ENCODE results near the gene DOC2B.
"Not testable (repeated sequence)": the region's sequence is repeated elsewhere in the genome, so short reads cannot be mapped to it uniquely, and the experiment has no call there.

The DOC2B gene

GRCh38 chr17:142876-143784, 38.3 kb downstream of the DOC2B start:
- no peak for DNase-seq

DNA sequence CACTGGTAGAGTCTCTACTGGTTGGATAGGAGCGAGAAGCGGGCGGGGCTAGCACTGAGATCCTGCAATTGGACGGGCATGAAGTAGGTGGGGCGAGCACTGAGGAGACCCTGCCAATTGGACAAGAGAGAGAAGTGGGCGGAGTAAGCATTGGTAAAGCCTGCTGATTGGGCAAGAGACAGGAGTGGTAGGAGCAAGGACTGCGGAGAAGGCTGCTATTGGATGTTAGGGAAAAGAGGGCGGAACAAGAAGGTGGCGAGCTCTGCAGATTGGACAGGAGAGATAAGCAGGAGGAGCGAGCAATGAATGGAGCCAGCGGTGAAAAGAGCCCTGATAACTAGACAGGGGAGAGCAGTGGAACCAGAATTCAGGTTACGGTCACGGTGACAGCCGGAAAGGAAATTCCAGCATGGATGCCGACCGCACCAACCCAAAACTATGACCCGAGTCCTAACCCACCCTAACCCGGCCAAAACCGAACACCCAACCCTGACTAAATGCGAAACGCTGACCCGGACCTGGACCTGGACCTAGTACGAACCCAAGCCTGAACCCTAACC, 39.3 kb downstream of the DOC2B start:
- DNase-seq, result no peak

- not testable (repeated sequence) for DNase-seq
These were observed 41.8 kb downstream of the DOC2B start for GRCh38 chr17:139401-140205.

GRCh38 chr17:137166-137807, 44.2 kb downstream of the DOC2B start, which contains the start of gene SCGB1C2:
Gene SCGB1C2 (plus strand): TSS chr17:137569. CDS start chr17:137591, 22 bp downstream.
- DNase-seq, result not testable (repeated sequence)

- not testable (repeated sequence) for DNase-seq
These were observed 44.9 kb downstream of the DOC2B start for GRCh38 chr17:136531-136930.

GRCh38 chr17:135895-136294, 45.6 kb downstream of the DOC2B start:
- not testable (repeated sequence) for DNase-seq

GRCh38 chr17:135022-135421, 46.4 kb downstream of the DOC2B start:
- not testable (repeated sequence) for DNase-seq

DNA sequence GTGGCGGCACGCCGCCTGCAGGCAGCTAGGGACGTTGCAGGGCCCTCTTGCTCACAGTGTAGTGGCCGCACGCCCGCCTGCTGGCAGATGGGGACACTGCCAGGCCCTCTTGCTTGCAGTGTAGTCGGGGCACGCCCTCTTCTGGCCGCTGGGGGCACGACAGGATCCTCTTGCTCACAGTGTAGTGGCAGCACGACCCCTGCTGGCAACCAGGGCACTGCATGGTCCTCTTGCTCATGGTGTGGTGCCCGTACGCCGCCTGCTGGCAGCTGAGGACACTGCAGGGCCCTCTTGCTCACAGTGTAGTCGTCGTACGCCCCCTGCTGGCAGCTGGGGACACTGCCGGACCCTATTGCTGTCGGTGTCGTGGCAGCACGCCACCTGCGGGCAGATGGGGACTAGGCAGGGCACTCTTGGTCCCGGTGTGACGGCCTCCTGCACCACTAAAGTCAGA, 47.1 kb downstream of the DOC2B start:
- not testable (repeated sequence) for DNase-seq

- not testable (repeated sequence) for DNase-seq
These were observed 47.5 kb downstream of the DOC2B start for GRCh38 chr17:133932-134331.

DNA sequence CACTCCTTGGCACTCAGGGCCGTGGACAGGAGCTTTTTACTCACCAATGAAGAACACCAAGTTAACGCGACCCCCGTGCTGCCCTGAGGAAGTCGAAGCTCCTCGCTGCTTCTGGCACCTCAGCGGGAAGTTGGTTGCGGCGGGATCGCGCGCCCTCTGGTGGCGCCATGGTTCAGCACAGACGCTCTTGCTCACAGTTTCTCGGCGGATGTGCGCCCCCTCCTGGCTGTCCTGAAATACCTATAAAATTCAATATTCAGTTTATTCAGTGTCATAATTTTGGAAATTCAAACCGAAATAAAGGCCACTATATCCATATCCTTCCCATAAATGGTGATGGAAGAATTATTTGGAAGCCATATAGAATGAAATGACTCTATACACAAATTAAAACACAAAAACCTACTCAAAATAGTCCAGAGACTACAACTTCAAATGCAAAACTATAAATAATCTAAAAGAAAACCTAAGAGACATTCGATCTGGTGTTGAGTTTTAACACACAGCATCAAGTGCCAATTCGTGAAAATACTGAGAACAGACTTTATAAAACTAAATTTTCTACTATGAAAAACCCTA, 63.0 kb downstream of the DOC2B start:
- not testable (repeated sequence) for DNase-seq

DNA sequence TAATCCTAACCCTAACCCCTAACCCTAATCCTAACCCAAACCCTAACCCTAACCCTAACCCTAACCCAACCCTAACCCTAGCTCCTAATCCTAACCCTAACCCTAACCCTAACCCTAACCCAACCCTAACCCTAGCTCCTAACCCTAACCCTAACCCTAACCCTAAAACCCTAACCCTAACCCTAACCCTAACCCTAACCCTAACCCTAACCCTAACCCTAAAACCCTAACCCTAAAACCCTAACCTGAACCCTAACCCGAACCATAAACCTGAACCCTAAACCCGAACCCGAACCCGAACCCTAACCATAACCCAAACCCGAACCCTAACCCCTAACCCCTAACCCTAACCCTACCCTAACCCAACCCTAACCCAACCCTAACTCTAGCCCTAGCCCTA, 68.3 kb downstream of the DOC2B start:
- DNase-seq, result not testable (repeated sequence)

Data from SIG-M5 (cell line).